GM18499 (cell line): ENCODE data around the gene HCFC1.
"Not testable (repeated sequence)": the region's sequence is repeated elsewhere in the genome, so short reads cannot be mapped to it uniquely, and the experiment has no call there.

ENCODE experiments used
- ATAC-seq: cut with Tn5 transposase; IDR thresholded peaks from one replicate; pipeline ENCODE4 v1.9.1; 2021; ENCODE audit warnings: moderate number of reproducible peaks; ENCODE audit not compliant: insufficient read depth, unreplicated experiment

HCFC1 gene

DNA sequence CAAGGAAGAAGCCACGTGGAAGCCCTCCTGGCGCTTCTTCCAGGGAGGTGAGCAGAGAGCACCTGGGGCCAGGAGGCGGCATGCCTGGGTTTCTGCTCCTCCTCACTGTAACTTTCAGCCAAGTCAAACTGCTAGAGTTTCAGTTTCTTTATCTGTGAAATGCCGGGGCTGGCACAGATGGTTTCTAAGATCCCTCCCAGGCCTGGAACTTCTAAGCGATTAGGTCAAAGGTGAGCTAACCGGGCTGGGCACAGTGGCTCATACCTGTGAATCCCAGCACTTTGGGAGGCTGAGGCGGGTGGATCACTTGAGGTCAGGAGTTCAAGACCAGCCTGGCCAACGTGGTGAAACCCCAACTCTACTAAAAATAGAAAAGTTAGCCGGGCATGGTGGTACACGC lies 8.8 kb upstream of the HCFC1 start:
- not testable (repeated sequence) for ATAC-seq

DNA sequence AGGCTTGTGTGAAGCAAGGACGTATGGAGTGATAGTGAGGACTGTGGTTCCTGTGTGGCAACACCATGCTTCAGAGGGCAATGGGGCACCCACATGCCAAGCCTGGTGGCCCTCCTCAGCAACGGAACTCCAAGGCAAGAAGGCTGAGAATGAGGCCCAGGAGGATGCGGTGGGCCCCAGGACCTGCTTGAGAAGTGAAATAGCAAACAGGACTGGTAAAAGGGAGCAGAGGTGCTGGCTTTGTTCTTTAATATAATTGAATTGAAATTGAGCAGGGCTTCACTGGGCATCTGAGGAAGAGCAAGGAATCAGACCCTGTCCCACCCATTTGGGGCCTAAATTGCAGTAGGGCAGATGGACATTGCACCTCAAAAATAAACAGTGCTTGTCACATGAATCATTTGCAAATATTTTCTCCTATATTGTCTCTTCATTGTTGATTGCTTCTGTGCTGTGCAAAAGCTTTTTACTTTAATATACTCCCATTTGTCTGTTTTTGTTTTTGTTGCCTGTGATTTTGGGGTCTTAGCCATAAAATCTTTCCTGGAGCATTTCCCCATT lies 3.2 kb upstream of the HCFC1 start:
- ATAC-seq, result no peak

DNA sequence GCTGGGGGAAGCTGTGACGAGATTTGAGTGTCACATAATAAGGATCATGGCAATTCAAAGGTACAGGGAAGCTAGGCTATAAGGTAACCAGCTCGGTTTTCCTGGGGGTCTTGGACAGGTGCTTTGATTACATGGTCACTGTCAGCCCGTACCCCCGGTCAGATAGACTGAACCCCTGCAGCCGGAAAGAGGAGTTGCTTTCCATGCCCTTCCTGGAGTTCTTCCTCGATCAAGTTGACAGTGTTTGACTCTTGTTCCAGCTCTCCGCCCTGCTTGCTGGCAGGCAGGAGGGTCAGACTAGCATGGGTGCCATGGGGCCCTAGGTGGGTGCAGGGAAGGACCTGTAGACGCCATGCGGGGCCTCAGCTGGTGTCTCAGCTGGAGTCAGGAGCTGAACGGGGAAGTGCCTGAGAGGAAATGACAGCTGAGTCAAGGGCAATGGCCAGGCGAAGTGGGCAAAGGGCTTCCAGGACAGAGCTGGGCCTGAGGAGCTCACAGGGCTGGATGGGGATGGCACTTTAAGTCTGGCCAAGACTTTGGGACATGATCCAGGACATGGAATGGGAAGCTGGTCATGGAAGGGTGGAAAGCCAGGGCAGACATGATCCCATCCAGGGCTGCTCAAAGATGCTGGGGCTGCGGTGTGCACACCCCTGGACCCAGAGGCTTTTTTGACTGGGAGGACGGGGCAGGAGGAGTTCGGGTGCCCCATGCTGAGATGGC lies 2.5 kb upstream of the HCFC1 start:
- ATAC-seq, result no peak

DNA sequence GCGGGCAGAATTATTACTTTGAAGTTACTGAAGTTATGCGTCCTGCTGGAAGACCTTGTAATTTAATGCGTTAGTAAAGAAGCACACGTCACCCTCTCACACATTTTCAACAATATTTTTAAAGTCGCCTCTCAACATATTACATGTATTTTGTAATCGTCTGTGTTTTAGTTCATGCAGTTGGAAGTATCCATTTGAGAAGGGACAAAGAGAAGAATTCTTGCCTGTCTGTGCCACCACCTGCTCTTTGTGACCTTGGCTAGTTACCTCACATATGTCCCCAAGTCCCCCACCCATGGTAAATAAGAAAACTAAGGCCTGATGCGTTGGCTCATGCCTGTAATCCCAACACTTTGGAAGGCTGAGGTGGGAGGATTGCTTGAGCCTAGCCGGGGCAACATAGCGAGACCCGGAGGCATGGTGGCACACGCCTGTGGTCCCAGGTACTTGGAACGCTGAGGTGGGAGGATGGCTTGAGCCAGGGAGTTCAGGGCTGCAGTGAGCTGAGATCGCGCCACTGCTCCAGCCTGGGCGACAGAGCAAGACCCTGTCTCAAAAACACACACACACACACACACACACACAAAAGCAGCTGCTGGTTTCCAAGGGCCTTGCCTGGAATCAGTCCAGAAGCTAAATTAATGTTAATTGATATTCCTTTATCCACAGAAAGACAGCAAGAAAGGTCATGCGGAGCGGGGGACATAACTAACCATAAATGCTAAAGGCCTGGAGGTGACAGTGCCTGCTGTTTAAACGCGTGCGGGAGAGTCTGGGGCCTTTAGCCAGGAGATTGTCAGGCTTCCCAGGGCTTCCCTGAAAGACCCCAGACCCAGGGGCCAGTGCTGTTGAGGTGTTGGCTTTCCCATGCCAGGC lies 1.7 kb upstream of the HCFC1 start:
- no peak for ATAC-seq

DNA sequence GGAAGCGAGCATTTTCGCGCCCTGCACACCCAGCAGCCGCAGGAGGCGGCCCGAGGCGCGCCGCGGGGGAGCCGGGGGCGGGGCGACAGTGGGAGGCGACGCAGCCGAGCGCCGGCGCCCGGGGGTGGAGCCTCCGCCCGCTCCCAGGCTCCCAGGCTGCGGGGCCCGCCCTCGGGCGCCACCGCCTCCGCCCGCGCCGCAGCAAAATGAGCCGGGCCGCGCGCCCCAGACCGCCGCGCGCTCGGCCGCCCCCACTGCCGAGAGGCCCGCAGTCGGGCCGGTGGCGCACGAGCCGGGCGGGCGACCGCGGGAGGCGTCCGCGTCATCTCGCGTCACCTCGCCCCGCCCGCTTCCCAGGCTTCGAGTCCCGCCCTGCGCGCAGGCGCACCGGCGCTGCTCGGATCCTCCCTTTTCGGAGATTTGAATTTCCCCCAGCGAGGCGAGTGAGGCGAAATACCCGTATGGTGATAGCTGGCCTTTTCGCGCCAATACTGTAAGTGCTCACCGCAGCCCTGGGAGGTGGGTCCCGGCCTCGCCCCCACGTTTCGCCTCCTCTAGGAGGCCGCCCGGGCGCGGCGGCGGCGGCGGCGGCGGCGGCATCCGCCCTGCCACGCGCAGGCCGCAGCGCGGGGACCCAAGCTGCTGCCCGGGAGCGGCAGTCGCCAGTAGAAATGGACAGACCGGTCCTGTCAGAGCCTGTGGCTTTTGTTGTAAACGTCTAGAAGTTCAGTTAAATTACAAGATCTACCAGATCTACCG lies 929 bp upstream of the HCFC1 start, which contains the start of gene TMEM187:
Gene TMEM187 (plus strand): TSS at position 387 of the 759 bp plus-strand sequence. CDS start 9,309 bp downstream, outside the sequence.
- ATAC-seq, result no peak

DNA sequence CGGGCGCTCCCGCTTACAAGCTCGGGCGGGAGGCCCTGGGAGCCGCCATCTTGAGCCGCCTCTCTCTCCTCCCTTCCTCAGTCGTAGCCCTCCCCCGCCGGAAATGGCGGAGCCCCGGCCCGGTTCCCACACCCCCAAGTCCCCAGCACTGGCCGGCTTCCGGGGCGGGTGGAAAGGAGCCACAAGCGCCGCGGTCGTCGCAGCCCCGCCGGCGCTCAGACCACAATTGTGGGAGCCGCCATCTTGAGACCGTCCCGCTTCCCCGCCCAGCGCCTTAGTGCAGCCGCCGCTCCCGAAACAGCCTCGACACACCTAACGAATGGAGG lies 531 bp downstream of the HCFC1 start:
- no peak for ATAC-seq

DNA sequence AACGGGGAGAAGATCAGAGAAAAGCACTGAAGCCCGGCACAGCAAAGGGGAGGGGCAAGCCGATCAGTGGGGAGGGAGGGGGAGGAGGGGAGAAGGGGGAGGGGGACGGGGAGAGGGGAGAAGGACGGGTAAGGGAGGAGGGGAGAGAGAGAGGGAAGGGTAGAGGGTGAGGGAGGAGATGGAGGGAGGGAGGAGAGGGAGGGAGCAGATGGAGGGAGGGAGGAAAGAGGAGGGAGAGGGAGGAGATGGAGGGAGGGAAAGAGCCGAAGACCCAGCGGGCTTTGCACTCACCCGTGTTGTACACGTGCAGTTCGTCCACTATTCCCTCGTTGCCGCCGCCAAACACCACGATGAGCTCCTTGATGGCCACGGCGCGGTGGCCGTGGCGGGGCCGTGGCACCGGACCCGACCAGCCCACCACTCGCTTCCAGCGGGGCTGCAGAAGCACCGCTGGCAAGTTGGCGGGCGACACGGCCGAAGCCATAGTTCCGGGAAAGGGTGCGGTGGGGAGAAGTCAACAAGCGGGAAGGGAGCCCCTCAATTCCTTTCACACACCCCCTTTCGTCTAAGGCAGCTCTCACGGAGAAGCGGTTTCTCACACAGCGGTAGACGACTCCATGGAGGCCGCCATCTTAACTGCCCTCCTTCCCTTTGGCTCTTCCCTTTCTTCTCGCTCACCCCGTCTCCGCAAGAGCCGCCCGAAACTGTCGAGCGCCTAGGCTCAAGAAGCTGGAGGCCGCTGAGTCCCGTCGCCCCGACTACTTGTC lies 1.1 kb downstream of the HCFC1 start:
- no peak for ATAC-seq

DNA sequence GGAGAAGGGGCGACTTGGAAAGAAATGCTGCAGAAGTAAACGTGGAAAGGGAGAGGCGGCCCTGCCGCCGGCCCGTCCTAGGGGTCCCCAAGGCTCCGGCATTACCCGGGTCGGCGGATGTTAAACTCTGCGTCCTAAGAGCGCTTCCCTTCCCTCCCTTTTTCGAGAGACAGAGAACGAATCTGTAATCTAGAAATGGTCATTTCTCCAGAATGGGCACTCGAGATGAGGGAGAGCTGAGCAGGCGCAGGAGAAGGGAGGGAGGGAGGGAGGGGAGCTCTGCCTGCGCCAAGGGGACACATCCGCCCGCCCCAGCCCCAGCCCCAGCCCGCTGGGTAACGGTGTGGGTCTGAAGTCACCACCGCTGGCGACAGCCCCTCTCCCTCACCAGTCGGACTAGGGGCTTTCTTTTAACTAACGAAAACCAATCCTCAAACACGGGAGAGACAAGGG lies 1.7 kb downstream of the HCFC1 start:
- ATAC-seq, result no peak

DNA sequence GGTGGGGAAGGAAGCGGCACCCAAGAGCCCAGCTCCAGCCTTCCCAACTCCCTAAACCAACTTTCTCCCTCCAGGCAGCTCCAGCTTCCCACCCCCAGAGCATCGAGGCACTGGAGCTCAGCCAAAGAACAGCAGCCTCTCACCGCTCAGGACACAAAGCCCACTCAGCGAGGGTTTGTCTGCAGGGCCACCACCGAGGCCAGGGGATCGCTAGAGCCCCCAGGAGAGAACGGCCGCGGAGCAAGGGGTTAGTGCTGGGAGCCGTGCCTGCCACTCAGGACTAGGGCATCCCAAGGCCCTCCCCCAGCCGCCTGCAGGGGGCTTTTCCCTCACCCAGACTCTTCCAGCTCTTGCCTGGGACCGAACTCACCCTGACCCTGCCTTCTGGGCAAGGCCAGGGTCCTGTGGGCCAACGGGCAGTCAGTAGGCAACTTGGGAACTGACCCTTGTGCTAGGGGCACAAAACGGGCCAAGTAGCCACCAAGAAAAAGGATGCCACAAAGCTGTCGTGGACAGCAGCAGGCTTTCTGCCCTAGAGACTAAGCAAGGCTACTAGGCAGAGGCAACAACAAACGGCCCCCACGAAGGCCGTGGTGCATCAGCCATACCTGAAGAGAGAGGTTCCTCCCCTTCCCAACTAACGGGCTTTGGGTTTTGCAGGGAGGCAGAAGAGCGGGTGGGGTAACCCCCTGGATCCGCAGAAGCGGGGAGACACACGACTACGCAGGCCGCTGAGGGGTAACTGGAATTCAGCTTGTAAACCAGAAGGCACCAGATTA lies 2.3 kb downstream of the HCFC1 start:
- no peak for ATAC-seq

DNA sequence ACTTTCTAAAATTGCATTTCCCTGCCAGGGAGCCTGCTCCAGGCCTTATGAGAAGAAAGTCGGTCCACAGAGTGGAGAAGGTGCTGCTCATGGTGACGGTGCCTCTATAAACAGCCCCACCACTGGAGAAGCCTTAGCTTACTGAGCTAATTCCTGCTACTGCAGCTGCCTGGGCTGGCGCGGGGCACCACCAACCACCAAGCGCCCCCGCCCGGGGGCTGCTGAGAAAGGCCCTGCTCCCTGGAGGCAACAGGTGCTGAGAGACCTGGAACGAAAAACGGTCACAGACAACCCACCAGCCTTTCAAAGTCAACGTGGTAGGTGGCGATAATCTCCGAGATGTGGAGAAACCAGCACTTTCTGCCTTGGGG lies 2.9 kb downstream of the HCFC1 start:
- no peak for ATAC-seq

DNA sequence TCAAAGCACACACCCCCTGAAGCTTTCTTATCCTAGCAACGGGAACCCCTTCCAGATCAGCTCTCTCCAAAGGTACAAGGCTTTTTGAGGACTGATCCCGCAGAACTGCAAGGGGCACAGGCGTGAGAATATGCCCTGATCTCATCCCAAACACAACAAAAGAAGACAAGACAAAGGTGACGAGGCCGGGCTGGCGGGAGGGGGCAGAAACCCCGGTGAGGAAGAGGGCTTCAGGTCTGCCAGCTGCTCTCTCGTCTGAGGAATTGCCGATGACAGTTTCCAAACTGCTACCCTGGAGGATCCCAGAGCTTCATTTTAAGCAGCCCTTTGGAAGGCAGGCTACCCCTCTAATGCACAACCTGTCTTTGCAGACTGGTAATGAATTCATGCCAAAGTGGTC lies 3.4 kb downstream of the HCFC1 start:
- no peak for ATAC-seq

DNA sequence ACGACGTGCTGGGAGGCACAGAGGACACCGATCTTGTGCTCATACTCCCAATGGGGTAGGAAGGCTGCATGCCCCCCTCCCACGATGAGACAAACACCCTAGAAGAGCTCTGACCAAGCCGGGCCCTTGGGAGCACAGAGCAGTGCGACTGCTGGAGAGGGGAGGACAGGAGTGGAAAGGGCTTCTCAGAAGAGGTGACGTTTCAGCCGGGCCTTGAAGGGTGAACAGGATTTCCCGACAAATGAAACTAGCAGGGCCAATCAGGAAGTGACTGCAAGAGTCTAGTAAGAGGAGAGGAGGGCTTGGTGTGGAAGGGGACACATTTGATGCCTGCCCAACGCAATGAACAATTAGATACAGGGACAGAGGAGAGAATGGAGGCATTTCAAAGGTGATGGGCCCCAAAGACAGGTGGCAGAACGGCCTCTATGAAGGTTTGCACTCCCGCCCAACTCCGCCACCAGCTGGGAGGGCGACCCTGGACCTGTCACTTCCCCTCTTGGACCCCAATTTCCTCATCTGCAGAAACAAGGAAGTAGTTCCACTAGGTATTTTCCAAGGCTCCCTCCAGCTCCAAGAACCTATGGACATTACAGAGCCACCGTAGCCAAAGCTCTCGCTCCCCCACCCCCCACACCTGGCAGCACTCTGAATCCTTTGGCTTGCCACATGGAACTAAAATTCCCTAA lies 3.9 kb downstream of the HCFC1 start:
- no peak for ATAC-seq

DNA sequence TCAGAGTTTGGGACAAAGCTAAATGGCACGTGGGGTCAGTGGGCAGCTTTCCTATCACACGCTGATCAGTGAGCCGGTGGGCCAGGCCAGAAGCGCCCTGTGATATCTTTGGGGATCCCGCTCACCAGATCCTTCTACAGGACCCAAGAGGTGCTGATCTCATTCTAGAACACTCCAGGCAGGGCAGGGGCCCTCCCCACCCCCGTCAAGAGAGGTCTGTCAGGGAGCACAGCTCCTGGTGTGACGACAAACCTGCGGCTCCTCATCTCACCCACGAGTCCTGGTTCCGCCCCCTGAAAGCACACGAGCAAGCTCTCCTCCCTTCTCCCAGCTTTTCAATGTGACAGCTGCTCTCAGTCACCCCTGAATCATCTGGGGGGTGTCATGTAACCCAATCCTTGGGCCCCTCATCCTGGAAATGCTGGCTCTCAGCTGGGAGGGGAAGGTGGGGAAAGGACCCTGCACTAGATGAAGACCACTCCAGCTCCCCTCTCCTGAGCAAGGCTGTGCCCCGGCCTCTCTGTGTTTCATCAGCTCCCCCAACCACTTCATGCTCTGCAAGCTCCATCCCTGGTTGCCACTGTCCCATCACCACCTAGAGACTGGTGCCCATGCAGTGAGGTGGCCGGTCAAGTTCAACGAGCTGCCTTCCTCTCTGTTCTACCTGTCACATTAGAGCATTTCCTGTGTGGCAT lies 4.6 kb downstream of the HCFC1 start:
- ATAC-seq, result no peak

DNA sequence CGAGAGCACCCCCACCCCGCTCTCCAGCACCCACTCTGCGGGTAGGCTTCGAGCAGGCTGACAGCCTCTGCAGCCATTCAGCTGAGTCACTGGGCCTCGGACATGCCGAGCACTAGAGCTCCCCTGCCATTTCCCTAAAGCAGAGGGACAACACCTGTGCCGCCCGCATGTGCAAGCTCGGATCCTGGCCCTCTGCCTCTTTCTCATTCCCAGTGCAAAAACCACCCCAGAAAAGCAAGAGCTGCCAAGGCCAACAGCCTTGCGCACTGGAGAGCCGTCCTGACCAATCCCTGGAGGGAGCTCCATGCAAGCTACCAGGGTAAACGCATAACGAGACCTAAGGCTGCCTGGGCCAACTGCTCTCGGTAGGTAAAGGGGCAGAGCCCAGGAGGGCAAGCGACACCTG lies 5.3 kb downstream of the HCFC1 start:
- ATAC-seq, result no peak

DNA sequence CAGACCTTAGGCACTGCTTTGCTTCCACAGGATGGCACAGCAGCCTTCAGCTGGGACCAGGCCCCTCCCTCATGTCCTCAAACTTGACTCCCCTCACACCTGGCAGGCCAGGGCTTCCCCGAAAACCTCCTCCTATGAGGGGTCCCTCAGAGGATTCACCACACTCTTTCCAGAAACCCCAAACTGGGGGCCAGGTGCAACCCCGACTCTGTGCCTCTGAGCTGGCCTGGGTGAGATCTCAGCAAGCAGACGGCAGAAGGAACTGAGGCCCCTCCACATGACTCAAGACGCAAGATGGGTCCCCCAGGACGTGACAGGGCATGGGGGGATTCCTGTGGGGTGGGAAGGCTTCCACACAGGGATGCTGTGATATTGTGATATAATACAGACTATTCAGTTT lies 6.2 kb downstream of the HCFC1 start:
- no peak for ATAC-seq

DNA sequence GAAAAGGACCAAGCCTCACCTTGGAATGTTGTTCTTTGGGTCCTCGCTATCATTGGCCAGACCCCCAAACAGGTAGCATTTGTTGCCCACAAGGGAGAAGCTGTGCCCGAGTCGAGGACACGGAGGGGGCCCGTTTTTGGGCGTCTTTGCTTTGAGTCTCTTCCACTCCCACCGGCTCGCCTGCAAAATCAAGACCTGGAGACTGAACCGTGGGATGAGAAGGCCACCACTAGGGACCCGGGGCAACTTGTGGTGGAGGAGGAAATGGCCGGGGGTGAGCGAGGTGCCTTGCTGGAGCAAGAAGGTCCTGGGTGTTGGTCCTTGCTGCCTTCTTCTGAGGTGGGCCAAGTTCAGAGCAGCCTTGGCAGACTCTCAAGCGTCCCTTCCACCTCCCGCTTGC lies 7.5 kb downstream of the HCFC1 start:
- no peak for ATAC-seq

DNA sequence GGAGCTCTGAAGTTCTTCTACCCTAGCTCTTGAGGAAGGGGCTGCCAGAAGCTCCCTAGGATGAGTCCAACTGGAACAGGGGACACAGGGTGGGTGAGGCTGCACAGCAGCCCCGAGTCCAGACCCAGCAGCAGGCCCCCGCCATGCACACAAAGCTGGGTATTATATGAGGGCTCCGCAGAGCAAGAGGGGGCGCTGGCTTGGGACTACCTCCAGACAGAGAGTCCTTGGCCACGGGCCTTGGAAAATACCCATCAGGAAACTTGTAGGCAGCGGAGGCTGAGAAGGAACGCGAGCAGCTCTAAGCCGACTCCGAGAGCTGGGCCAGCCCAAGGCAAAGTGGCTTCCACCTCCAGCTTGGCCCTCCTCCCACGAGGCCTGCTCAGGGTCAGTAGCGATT lies 8.1 kb downstream of the HCFC1 start:
- no peak for ATAC-seq

DNA sequence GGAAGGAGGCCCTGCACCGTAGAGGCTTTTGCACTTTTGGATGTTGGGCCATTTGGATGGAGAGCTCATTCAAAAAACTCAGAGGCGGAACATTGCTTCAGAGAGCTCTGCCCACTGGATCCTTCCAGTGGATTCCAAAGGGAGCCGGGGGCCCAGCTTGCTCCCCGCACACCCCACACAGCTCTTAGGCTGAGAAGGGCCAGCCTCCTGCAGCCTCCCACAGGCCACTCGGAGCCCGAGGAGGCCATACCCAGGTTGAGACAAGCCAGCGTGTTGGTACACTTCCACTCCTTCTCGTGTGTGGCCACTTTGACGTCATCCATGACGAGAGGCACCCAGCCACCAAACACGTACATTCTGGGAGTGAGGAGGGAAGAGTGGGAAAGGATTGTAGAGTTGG lies 10.3 kb downstream of the HCFC1 start:
- no peak for ATAC-seq
